Measurements from ENCODE around the gene KBTBD12.
A peak's percentile ranks its signal among the peaks of the same experiment; 100 is the strongest.
"Not testable (repeated sequence)": the region's sequence is repeated elsewhere in the genome, so short reads cannot be mapped to it uniquely, and the experiment has no call there.

KBTBD12 gene, protein sequence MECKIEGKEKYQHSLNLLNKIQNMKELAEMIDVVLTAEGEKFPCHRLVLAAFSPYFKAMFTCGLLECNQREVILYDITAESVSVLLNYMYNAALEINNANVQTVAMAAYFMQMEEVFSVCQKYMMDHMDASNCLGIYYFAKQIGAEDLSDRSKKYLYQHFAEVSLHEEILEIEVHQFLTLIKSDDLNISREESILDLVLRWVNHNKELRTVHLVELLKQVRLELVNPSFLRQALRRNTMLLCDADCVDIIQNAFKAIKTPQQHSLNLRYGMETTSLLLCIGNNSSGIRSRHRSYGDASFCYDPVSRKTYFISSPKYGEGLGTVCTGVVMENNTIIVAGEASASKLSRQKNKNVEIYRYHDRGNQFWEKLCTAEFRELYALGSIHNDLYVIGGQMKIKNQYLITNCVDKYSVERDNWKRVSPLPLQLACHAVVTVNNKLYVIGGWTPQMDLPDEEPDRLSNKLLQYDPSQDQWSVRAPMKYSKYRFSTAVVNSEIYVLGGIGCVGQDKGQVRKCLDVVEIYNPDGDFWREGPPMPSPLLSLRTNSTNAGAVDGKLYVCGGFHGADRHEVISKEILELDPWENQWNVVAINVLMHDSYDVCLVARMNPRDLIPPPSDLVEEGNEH

GRCh38 chr3:127915115-127915936 lies at the start of gene KBTBD12:
Gene KBTBD12, plus strand, starts transcription at chr3:127915232. Its CDS starts 7,830 bp downstream, at chr3:127923062.
- DNase-seq (ENCODE audit: low read depth in 3 of 3), result no peak

- peak in 1 of 3 experiments; percentile 4 for DNase-seq (ENCODE audit: low read depth in 3 of 3)
Observed at GRCh38 chr3:127865941-127866340, 49.1 kb upstream of the KBTBD12 start.

GRCh38 chr3:127867412-127867811 lies 47.6 kb upstream of the KBTBD12 start:
- DNase-seq (ENCODE audit: low read depth in 3 of 3), result no peak

- no peak for DNase-seq (ENCODE audit: low read depth in 3 of 3)
Observed at GRCh38 chr3:127867986-127868385, 47.0 kb upstream of the KBTBD12 start.

DNA sequence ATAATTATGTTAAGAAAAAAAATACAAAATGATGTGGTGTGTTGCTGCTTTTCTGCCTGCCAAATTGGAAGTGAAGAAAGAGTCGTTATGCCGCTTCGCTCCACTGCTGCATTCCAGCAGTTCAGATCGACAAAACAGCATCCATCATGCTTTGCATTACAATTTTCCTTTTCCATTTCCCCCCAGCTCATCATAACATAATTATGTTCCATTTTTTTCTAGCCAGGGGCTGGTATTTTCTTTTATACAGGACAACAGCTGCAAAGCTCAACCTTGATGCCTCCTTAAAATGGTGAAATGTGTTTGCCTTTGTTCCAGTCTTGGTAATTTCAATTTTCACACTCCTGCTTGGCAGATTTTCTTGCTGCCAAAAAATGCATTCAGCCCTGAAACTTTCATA lies 44.9 kb upstream of the KBTBD12 start:
- DNase-seq (ENCODE audit: low read depth in 3 of 3), result no peak

GRCh38 chr3:127874097-127874496 lies 40.9 kb upstream of the KBTBD12 start:
- DNase-seq (ENCODE audit: low read depth in 3 of 3), result not testable (repeated sequence)

DNA sequence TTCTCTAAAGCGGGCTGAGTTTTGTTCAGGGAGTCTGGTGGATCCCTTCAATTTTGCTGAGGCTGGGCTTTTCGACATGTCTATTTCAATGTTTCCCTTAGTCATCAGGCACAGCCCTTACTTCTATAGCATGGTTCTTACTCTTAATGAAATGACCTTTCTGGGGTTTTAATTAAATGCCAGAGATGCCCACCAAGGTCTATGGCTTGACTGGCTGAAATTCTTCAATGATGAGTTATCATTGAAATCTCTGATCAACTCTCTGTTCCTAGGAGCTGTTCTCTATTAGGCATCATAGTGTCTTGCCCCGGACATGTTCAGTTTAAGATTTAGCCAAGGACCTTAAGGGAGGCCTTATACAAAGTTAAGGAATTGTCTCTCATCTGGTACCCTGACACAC lies 33.4 kb upstream of the KBTBD12 start:
- no peak for DNase-seq (ENCODE audit: low read depth in 3 of 3)

GRCh38 chr3:127884041-127884440 lies 31.0 kb upstream of the KBTBD12 start:
- no peak for DNase-seq (ENCODE audit: low read depth in 3 of 3)

DNA sequence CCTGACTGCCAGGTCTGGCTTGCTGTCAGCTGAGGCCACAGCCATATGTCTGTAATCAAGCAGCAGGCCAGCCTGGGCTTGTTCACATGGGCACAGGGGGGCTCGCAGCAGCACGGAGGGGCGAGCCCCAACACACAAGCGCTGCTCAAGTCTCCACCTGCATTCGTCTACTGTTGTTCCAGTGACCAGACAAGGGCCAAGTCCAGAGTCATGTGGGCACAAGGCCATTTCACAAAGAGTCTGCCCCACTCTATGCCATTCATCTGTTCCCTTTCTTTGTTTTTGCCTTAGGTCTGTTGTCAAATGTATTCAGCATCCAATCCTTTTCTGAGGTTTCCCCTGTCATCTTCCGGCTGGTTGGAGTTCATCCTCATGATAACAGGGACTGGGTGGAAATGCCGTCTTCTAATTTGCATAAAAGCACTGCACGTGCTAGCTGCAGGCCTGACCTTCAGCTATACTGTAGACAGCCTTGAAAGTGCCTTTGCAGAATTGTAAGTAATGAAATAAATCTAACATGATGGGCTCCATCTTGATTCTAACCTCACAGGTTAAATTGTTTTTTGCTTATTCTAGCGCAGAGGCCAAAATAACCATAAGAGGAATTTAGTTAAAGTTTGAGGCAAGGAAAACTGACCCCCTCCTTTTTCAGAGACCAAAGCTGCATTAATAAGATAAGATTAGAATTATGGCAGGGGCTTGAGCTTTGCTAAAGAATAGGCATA lies 28.6 kb upstream of the KBTBD12 start:
- DNase-seq (ENCODE audit: low read depth in 3 of 3), result no peak

GRCh38 chr3:127886956-127887231 lies 28.1 kb upstream of the KBTBD12 start:
- no peak for DNase-seq (ENCODE audit: low read depth in 3 of 3)

DNA sequence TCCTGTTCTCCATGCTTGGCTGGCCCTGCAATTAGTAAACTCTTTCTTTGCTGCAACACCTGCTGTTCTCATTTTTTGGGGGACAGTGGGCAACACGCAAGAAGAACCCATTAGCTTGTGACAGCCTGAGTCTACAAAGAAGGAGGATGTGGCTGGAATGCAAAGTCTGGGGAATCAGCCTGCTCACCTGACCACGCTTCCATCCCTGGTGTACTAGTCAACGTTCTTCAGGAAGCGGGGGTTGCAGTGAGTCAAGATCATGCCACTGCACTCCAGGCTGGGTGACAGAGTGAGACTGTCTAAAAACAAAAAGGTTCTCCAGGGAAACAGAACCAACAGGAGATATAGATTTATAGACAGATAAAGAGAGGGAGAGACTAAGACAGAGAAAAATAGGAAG lies 27.7 kb upstream of the KBTBD12 start:
- no peak for DNase-seq (ENCODE audit: low read depth in 3 of 3)

- DNase-seq (ENCODE audit: low read depth in 3 of 3), result no peak
Observed at GRCh38 chr3:127888156-127888555, 26.9 kb upstream of the KBTBD12 start.

- DNase-seq (ENCODE audit: low read depth in 3 of 3), result no peak
Observed at GRCh38 chr3:127888564-127889107, 26.4 kb upstream of the KBTBD12 start.

DNA sequence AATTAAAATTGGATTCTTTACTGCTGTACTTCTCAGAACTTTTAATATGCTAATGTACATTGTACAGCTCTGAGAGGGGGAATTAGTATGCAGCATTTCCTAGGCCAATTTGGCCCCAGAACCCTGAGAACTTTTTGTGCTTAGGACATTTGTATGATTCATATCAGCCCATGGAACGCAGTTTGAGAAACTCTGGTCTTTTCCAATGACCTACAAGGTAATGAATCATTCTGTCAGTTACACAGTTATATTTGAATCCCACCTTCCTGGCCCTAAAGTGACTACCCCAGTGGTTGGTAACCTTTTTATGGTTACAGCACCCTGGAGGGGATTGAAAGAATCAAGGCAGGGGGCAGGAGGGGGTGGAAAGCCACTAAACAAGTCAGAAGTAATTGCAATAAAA lies 25.6 kb upstream of the KBTBD12 start:
- DNase-seq (ENCODE audit: low read depth in 3 of 3), result no peak

- DNase-seq (ENCODE audit: low read depth in 3 of 3), result no peak
Observed at GRCh38 chr3:127889976-127890650, 24.9 kb upstream of the KBTBD12 start.

- peak in 2 of 3 experiments; percentile 5 to 26 for DNase-seq (ENCODE audit: low read depth in 3 of 3)
Observed at GRCh38 chr3:127890651-127891290, 24.3 kb upstream of the KBTBD12 start.

DNA sequence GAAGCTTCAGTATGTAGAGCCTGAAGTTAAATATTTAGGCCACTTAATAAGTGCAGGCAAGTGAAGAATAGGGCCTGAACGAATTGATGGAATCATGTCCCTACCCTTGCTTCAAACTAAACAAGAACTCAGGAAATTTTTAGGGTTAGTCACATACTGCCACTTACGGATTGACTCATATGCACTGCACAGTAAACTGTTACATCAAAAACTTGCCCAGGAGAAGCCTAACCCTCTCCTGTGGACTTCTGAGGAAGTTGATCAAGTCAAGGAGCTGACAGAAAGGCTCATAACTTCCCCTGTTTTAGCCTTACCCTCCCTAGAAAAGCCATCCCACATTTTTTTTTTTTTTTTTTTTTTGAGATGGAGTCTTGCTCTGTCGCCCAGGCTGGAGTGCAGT lies 20.6 kb upstream of the KBTBD12 start:
- no peak for DNase-seq (ENCODE audit: low read depth in 3 of 3)

GRCh38 chr3:127899200-127899599 lies 15.8 kb upstream of the KBTBD12 start:
- DNase-seq (ENCODE audit: low read depth in 3 of 3), result no peak

DNA sequence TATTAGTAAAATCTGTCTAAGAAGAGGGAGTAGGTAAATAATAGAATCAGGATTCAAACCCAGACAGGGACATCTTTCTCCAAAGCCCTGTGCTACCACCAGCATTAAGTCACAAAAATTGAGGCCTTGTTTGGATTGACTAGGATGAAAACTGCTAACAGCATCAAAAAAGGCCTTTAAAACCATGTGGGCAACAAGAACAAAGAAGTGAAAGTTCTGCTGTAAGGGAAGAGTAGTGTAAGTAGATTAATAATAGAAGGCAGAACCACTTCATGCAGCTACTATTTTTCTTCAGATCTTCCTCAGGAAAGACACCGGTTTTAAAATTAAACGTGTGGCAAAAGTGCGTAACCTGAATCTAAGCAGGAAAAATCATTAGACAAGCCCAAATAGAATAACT lies 15.3 kb upstream of the KBTBD12 start:
- DNase-seq (ENCODE audit: low read depth in 3 of 3), result no peak

- DNase-seq (ENCODE audit: low read depth in 3 of 3), result no peak
Observed at GRCh38 chr3:127900536-127900935, 14.5 kb upstream of the KBTBD12 start.

- no peak for DNase-seq (ENCODE audit: low read depth in 3 of 3)
Observed at GRCh38 chr3:127902486-127902885, 12.5 kb upstream of the KBTBD12 start.
